ENCODE measurements around the gene SCAF1. TPM values are rescaled to one million over a fixed set of nuclear protein-coding genes. Genes with fewer than 3 reads are reported as not detected.

SCAF1 gene
- total and polyA plus RNA-seq, 9 of the 15 experiments (the other 6 are each of a cell fraction or from before 2014, with no cell fraction given) = 0.20 to 79.0 (median 4.9) TPM

DNA sequence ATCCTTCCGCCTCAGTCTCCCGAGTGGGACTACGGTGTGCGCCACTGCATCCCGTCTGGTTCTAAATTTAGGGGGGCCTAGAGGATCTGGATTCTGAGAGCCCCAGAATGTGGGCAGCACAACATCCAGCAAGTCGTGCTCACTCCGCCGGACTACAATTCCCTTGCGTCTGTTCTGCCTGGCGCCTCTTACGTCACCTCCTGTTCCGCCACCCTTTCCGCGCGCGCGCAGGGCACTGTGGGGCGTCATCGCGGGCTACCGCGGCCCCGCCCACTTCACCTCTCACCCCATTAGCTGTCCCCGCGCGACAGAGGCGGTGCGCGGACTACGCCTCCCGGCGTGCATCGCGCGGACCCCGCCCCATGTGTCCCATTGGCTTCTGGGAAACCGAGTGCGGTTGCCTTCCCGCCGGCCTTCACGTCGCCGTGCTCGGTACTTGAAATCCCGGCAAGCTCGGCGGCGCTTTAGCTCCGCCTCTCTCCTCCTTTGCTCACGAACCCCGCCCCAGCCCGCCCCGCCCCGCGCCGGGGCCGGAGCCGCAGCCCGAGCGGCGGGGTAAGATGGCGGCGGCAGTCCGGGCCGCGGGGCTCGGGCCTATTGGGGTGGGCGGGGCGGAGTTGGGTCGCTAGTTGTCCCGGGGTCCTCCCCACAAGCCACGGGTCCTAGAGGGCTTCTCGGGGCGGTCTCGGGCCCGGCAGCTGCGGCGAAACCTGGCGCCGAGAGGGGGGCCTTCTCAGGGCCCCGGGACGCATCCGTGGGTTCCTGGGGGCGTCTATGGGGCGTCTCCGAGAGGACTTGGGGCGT, at the start of gene SCAF1 (continued):
- TF ChIP-seq, protein P1, sequence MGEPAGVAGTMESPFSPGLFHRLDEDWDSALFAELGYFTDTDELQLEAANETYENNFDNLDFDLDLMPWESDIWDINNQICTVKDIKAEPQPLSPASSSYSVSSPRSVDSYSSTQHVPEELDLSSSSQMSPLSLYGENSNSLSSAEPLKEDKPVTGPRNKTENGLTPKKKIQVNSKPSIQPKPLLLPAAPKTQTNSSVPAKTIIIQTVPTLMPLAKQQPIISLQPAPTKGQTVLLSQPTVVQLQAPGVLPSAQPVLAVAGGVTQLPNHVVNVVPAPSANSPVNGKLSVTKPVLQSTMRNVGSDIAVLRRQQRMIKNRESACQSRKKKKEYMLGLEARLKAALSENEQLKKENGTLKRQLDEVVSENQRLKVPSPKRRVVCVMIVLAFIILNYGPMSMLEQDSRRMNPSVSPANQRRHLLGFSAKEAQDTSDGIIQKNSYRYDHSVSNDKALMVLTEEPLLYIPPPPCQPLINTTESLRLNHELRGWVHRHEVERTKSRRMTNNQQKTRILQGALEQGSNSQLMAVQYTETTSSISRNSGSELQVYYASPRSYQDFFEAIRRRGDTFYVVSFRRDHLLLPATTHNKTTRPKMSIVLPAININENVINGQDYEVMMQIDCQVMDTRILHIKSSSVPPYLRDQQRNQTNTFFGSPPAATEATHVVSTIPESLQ (CRISPR knock-in tag; IDR thresholded peaks at IDR 0.05) = 0 out of 2 replicates have a peak, but pooled peaks have one; percentile 49
- no peak for TF ChIP-seq ZBTB8A (IDR thresholded peaks at IDR 0.05; ENCODE audit: partially characterized antibody)
- peak; percentile 100 for TF ChIP-seq CXXC5 (CRISPR knock-in tag; IDR thresholded peaks at IDR 0.05)
- no peak for TF ChIP-seq WHSC1 (IDR thresholded peaks at IDR 0.05; ENCODE audit: low read length)
- TF ChIP-seq NCOA2 (IDR thresholded peaks at IDR 0.05; ENCODE audit: partially characterized antibody in 2 of 2) = no peak
- TF ChIP-seq TCFL5 (CRISPR knock-in tag; conservative IDR thresholded peaks at IDR 0.05) = no peak
- no peak for TF ChIP-seq ZNF431 (CRISPR knock-in tag; IDR thresholded peaks at IDR 0.05)
- TF ChIP-seq NR2C1 (IDR thresholded peaks at IDR 0.05) = peak; percentile 98
- peak; percentile 99 for TF ChIP-seq NR2C1 (tag; IDR thresholded peaks at IDR 0.05)
- TF ChIP-seq U2AF2 (optimal IDR thresholded peaks at IDR 0.05; ENCODE audit: low read depth, low read length) = no peak
- TF ChIP-seq, protein P2, sequence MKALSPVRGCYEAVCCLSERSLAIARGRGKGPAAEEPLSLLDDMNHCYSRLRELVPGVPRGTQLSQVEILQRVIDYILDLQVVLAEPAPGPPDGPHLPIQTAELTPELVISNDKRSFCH (CRISPR knock-in tag; IDR thresholded peaks at IDR 0.05) = no peak
- TF ChIP-seq, protein P2 (tag; IDR thresholded peaks at IDR 0.05) = peak; percentile 60
- TF ChIP-seq ATF1 (CRISPR knock-in tag; IDR thresholded peaks at IDR 0.05) = peak; percentile 78
- TF ChIP-seq ATF1 (tag; IDR thresholded peaks at IDR 0.05) = peak; percentile 99
- TF ChIP-seq ZNF766 (CRISPR knock-in tag; conservative IDR thresholded peaks at IDR 0.05) = peak; percentile 97
- TF ChIP-seq HMG20A (CRISPR knock-in tag; conservative IDR thresholded peaks at IDR 0.05) = no peak
- peak; percentile 85 for TF ChIP-seq SUPT5H (IDR thresholded peaks at IDR 0.05)
- no peak for TF ChIP-seq BMI1 (IDR thresholded peaks at IDR 0.05; ENCODE audit: low read length)
- TF ChIP-seq FOXK2 (conservative IDR thresholded peaks at IDR 0.05 in 1 of 2, IDR thresholded peaks at IDR 0.05 in 1 of 2; ENCODE audit: low read depth in 2 of 2) = peak in 1 of 2 experiments; percentile 61; a peak in 2 of 4 replicates
- no peak for TF ChIP-seq SREBF2 (CRISPR knock-in tag; IDR thresholded peaks at IDR 0.05)
- 0 out of 4 replicates have a peak, but pooled peaks of 1 of the 2 experiments have one; percentile 6 for TF ChIP-seq NONO (IDR thresholded peaks at IDR 0.05; ENCODE audit: low read depth in 2 of 2, low read length in 1 of 2)
- TF ChIP-seq KAT8 (IDR thresholded peaks at IDR 0.05; ENCODE audit: low read depth) = no peak
- TF ChIP-seq GATA2 (CRISPR knock-in tag; IDR thresholded peaks at IDR 0.05) = no peak
- TF ChIP-seq HDAC1 (IDR thresholded peaks at IDR 0.05) = no peak; a peak in 1 of 4 replicates
- peak; percentile 99 for TF ChIP-seq SAFB (IDR thresholded peaks at IDR 0.05; ENCODE audit: borderline replicate concordance, low read depth, low read length)
- peak; percentile 73; the same call in 1 of the 2 replicates for TF ChIP-seq SREBF1 (IDR thresholded peaks at IDR 0.05; ENCODE audit: borderline replicate concordance, low read depth, low read length)
- TF ChIP-seq SP1 (CRISPR knock-in tag; IDR thresholded peaks at IDR 0.05) = peak; percentile 100
- TF ChIP-seq FOXJ2 (tag; IDR thresholded peaks at IDR 0.05) = peak; percentile 82
- TF ChIP-seq ZFP30 (CRISPR knock-in tag; IDR thresholded peaks at IDR 0.05; ENCODE audit: borderline replicate concordance) = no peak
- TF ChIP-seq ZFPM2 (CRISPR knock-in tag; IDR thresholded peaks at IDR 0.05) = no peak

Data from K562 (cell line).